Measurements from ENCODE around the gene ARL6IP6.

Gene ARL6IP6

GRCh38 chr2:152718076-152718908, at the start of gene ARL6IP6:
Gene ARL6IP6 (plus strand): TSS chr2:152718620. CDS start chr2:152718625, 5 bp downstream.
- H3K9ac ChIP-seq (ENCODE audit: low read length): peak within 1 kb of the TSS; percentile 100
- peak within 1 kb of the TSS; percentile 100 for H3K27ac ChIP-seq (ENCODE audit: low read depth, low read length)
- peak within 1 kb of the TSS; percentile 98 for H3K4me3 ChIP-seq (ENCODE audit: low read depth, low read length)
- no peaks in the 10 kb centered on the region for H3K27me3 ChIP-seq (ENCODE audit: control insufficient read depth, insufficient read depth, low read length)
- H3K4me1 ChIP-seq (ENCODE audit: control insufficient read depth, insufficient read depth, low read length): peaks cover 8% of the 10 kb centered on the region
- H3K36me3 ChIP-seq (ENCODE audit: control insufficient read depth, insufficient read depth, low read length): peaks cover 55% of the 10 kb centered on the region
- H3K9me3 ChIP-seq (ENCODE audit: control insufficient read depth, insufficient read depth, low read depth, low read length): no peaks in the 10 kb centered on the region

- no peak overlapping the region for H3K4me3 ChIP-seq (ENCODE audit: low read depth, low read length)
- peaks cover 100% of the 10 kb centered on the region for H3K36me3 ChIP-seq (ENCODE audit: control insufficient read depth, insufficient read depth, low read length)
- no peaks in the 10 kb centered on the region for H3K4me1 ChIP-seq (ENCODE audit: control insufficient read depth, insufficient read depth, low read length)
- H3K9ac ChIP-seq (ENCODE audit: low read length): no peak overlapping the region
- H3K9me3 ChIP-seq (ENCODE audit: control insufficient read depth, insufficient read depth, low read depth, low read length): no peaks in the 10 kb centered on the region
- H3K27me3 ChIP-seq (ENCODE audit: control insufficient read depth, insufficient read depth, low read length): no peaks in the 10 kb centered on the region
- no peak overlapping the region for H3K27ac ChIP-seq (ENCODE audit: low read depth, low read length)
Measured at GRCh38 chr2:152674334-152674733, 44.1 kb upstream of the ARL6IP6 start.

GRCh38 chr2:152676461-152676860, 42.0 kb upstream of the ARL6IP6 start:
- H3K27me3 ChIP-seq (ENCODE audit: control insufficient read depth, insufficient read depth, low read length): no peaks in the 10 kb centered on the region

GRCh38 chr2:152678808-152679207, 39.6 kb upstream of the ARL6IP6 start:
- no peak overlapping the region for H3K27ac ChIP-seq (ENCODE audit: low read depth, low read length)
- H3K36me3 ChIP-seq (ENCODE audit: control insufficient read depth, insufficient read depth, low read length): peaks cover 95% of the 10 kb centered on the region
- H3K4me3 ChIP-seq (ENCODE audit: low read depth, low read length): no peak overlapping the region
- no peaks in the 10 kb centered on the region for H3K4me1 ChIP-seq (ENCODE audit: control insufficient read depth, insufficient read depth, low read length)
- H3K9ac ChIP-seq (ENCODE audit: low read length): no peak overlapping the region
- no peaks in the 10 kb centered on the region; the same call in 1 of the 2 replicates for H3K9me3 ChIP-seq (ENCODE audit: control insufficient read depth, insufficient read depth, low read depth, low read length)
- H3K27me3 ChIP-seq (ENCODE audit: control insufficient read depth, insufficient read depth, low read length): no peaks in the 10 kb centered on the region

More at GRCh38 chr2:152676461-152676860, 42.0 kb upstream of the ARL6IP6 start:
- Histone ChIP-seq H3K36me3 (ENCODE audit: control insufficient read depth, insufficient read depth, low read length) (peaks cover 98% of the 10 kb centered on the region), H3K27ac (ENCODE audit: low read depth, low read length) (no peak overlapping the region), H3K9ac (ENCODE audit: low read length) (no peak overlapping the region), H3K4me1 (ENCODE audit: control insufficient read depth, insufficient read depth, low read length) (no peaks in the 10 kb centered on the region), H3K4me3 (ENCODE audit: low read depth, low read length) (no peak overlapping the region), H3K9me3 (ENCODE audit: control insufficient read depth, insufficient read depth, low read depth, low read length) (no peaks in the 10 kb centered on the region)

- no peak overlapping the region for H3K9ac ChIP-seq (ENCODE audit: low read length)
- no peak overlapping the region for H3K4me3 ChIP-seq (ENCODE audit: low read depth, low read length)
- H3K9me3 ChIP-seq (ENCODE audit: control insufficient read depth, insufficient read depth, low read depth, low read length): no peaks in the 10 kb centered on the region; the same call in 1 of the 2 replicates
- H3K36me3 ChIP-seq (ENCODE audit: control insufficient read depth, insufficient read depth, low read length): peaks cover 82% of the 10 kb centered on the region
- no peaks in the 10 kb centered on the region for H3K27me3 ChIP-seq (ENCODE audit: control insufficient read depth, insufficient read depth, low read length)
- no peaks in the 10 kb centered on the region for H3K4me1 ChIP-seq (ENCODE audit: control insufficient read depth, insufficient read depth, low read length)
- no peak overlapping the region for H3K27ac ChIP-seq (ENCODE audit: low read depth, low read length)
Measured at GRCh38 chr2:152682663-152683062, 35.8 kb upstream of the ARL6IP6 start.

- Histone ChIP-seq H3K27ac (ENCODE audit: low read depth, low read length) (no peak overlapping the region), H3K9me3 (ENCODE audit: control insufficient read depth, insufficient read depth, low read depth, low read length) (no peaks in the 10 kb centered on the region; the same call in 1 of the 2 replicates), H3K27me3 (ENCODE audit: control insufficient read depth, insufficient read depth, low read length) (no peaks in the 10 kb centered on the region), H3K4me3 (ENCODE audit: low read depth, low read length) (no peak overlapping the region), H3K9ac (ENCODE audit: low read length) (no peak overlapping the region), H3K4me1 (ENCODE audit: control insufficient read depth, insufficient read depth, low read length) (no peaks in the 10 kb centered on the region), H3K36me3 (ENCODE audit: control insufficient read depth, insufficient read depth, low read length) (peaks cover 81% of the 10 kb centered on the region)
Measured at GRCh38 chr2:152683400-152683799, 35.0 kb upstream of the ARL6IP6 start.

GRCh38 chr2:152686321-152686720, 32.1 kb upstream of the ARL6IP6 start:
- Histone ChIP-seq H3K27ac (ENCODE audit: low read depth, low read length) (no peak overlapping the region), H3K9me3 (ENCODE audit: control insufficient read depth, insufficient read depth, low read depth, low read length) (no peaks in the 10 kb centered on the region; the same call in 1 of the 2 replicates), H3K9ac (ENCODE audit: low read length) (no peak overlapping the region), H3K4me1 (ENCODE audit: control insufficient read depth, insufficient read depth, low read length) (no peaks in the 10 kb centered on the region), H3K36me3 (ENCODE audit: control insufficient read depth, insufficient read depth, low read length) (peaks cover 69% of the 10 kb centered on the region), H3K27me3 (ENCODE audit: control insufficient read depth, insufficient read depth, low read length) (no peaks in the 10 kb centered on the region), H3K4me3 (ENCODE audit: low read depth, low read length) (no peak overlapping the region)

GRCh38 chr2:152693033-152693432, 25.4 kb upstream of the ARL6IP6 start:
- Histone ChIP-seq H3K4me1 (ENCODE audit: control insufficient read depth, insufficient read depth, low read length) (no peaks in the 10 kb centered on the region), H3K27ac (ENCODE audit: low read depth, low read length) (no peak overlapping the region), H3K36me3 (ENCODE audit: control insufficient read depth, insufficient read depth, low read length) (peaks cover 48% of the 10 kb centered on the region)

GRCh38 chr2:152694161-152694661, 24.2 kb upstream of the ARL6IP6 start:
- H3K36me3 ChIP-seq (ENCODE audit: control insufficient read depth, insufficient read depth, low read length): peaks cover 44% of the 10 kb centered on the region
- no peaks in the 10 kb centered on the region for H3K4me1 ChIP-seq (ENCODE audit: control insufficient read depth, insufficient read depth, low read length)
- no peak overlapping the region for H3K4me3 ChIP-seq (ENCODE audit: low read depth, low read length)
- no peaks in the 10 kb centered on the region for H3K9me3 ChIP-seq (ENCODE audit: control insufficient read depth, insufficient read depth, low read depth, low read length)
- no peak overlapping the region for H3K9ac ChIP-seq (ENCODE audit: low read length)
- H3K27me3 ChIP-seq (ENCODE audit: control insufficient read depth, insufficient read depth, low read length): no peaks in the 10 kb centered on the region
- H3K27ac ChIP-seq (ENCODE audit: low read depth, low read length): peak overlapping the region; percentile 47; the same call in 1 of the 2 replicates

More at GRCh38 chr2:152693033-152693432, 25.4 kb upstream of the ARL6IP6 start:
- Histone ChIP-seq H3K9ac (ENCODE audit: low read length) (no peak overlapping the region), H3K27me3 (ENCODE audit: control insufficient read depth, insufficient read depth, low read length) (no peaks in the 10 kb centered on the region), H3K4me3 (ENCODE audit: low read depth, low read length) (no peak overlapping the region), H3K9me3 (ENCODE audit: control insufficient read depth, insufficient read depth, low read depth, low read length) (no peaks in the 10 kb centered on the region)

GRCh38 chr2:152695763-152696162, 22.7 kb upstream of the ARL6IP6 start:
- no peak overlapping the region for H3K9ac ChIP-seq (ENCODE audit: low read length)
- H3K4me1 ChIP-seq (ENCODE audit: control insufficient read depth, insufficient read depth, low read length): no peaks in the 10 kb centered on the region
- no peak overlapping the region for H3K4me3 ChIP-seq (ENCODE audit: low read depth, low read length)
- H3K27ac ChIP-seq (ENCODE audit: low read depth, low read length): no peak overlapping the region
- no peaks in the 10 kb centered on the region for H3K27me3 ChIP-seq (ENCODE audit: control insufficient read depth, insufficient read depth, low read length)
- H3K36me3 ChIP-seq (ENCODE audit: control insufficient read depth, insufficient read depth, low read length): peaks cover 43% of the 10 kb centered on the region
- no peaks in the 10 kb centered on the region for H3K9me3 ChIP-seq (ENCODE audit: control insufficient read depth, insufficient read depth, low read depth, low read length)

GRCh38 chr2:152696476-152696875, 21.9 kb upstream of the ARL6IP6 start:
- Histone ChIP-seq H3K27me3 (ENCODE audit: control insufficient read depth, insufficient read depth, low read length) (no peaks in the 10 kb centered on the region), H3K4me1 (ENCODE audit: control insufficient read depth, insufficient read depth, low read length) (no peaks in the 10 kb centered on the region), H3K36me3 (ENCODE audit: control insufficient read depth, insufficient read depth, low read length) (peaks cover 45% of the 10 kb centered on the region), H3K9ac (ENCODE audit: low read length) (no peak overlapping the region), H3K27ac (ENCODE audit: low read depth, low read length) (no peak overlapping the region), H3K9me3 (ENCODE audit: control insufficient read depth, insufficient read depth, low read depth, low read length) (0 out of 2 replicates have a peak, but pooled peaks cover under 1% of the 10 kb centered on the region), H3K4me3 (ENCODE audit: low read depth, low read length) (no peak overlapping the region)
